ENCODE measurements around the gene IL32.

Gene IL32

GRCh38 chr16:3094289-3095027 is 29.0 kb downstream of the IL32 start:
- DNase-seq, result peak in 2 of 3 experiments; percentile 13 to 68

GRCh38 chr16:3095869-3096268 is 30.4 kb downstream of the IL32 start:
- DNase-seq, result no peak

GRCh38 chr16:3096362-3096761 is 30.9 kb downstream of the IL32 start:
- no peak for DNase-seq

DNA sequence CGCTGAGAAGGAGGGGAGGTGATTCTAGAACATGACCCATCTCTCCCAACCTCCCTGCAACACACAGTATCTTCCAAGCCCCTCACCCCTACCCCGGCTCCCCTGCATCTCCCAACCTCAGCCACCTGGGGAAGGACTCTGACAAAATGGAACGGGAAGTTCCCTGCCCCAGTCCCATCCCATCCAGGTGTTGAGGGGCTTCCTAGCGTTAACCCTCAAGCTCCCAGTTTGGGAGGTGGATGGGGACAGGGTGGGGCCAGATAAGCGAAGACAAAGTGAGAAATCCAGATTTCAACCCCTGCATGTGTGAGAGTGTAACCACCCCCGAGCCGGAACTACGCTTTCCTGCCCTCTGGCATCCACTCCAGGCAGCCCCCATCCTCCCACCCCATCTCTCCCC is 31.8 kb downstream of the IL32 start:
- no peak for DNase-seq

DNA sequence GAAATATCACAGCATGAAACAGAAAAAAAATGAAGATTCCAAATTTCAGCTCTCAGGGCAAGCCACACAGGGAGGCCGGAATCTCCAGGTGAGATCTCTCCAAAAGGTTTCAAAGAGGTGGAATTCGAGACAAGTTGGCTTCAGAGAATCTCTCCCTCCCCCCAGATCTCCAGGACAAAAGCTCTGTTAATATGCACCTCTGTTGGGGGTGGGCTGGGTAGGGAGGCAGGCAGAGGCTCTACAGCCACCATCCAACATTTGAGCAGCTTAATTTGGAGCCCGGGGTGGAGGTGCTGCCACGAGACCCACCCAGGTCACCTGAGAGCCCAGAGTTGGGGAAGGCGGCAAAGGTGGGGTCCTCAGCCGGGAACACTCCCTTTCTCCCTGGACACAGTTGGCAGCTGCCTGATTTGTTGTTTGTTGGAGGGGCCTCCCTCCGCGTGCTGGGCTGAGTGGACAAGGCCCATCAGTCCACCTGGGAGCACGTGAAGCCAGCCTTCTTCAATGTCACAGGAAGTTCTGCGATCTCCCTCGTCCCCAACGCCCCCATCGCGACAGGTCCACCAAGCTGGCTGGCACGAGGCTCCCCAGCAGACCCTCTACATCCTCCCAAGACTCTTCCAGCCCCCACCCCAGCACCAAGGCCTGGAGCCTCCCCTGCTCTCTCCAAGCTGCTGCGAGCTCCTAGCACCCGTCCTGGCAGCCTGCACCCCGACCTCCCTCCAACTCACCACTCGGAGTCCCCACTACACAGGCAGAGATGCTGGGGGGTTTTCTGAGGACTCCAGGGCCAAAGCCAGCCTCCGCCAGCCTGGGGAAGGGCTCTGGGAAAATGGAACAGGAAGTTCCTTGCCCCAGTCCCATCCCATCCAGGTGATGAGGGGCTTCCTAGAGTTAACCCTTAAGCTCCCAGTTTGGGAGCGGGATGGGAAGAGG is 33.3 kb downstream of the IL32 start, which contains the start of gene ZSCAN10:
ZSCAN10 (minus strand) TSS at position 836 of the 936 bp plus-strand sequence. CDS start 6,357 bp downstream, outside the sequence.
- no peak for DNase-seq

DNA sequence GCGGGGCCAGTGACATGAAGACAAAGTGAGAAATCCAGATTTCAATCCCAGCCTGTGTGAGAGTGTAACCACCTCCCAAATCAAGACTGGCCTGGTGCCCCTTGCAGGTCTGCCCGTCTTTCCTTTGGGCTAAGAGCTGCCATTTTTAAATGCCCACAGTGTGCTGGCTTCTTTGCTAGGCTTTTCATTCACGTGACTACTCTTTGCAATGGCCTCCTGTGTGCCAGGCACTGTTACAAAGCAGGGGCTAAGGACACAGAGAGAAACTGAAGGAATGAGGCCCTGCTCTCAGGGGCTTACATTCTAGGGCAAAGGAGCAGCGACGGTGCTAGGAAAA is 33.9 kb downstream of the IL32 start:
- no peak for DNase-seq

GRCh38 chr16:3099732-3100499 is 34.5 kb downstream of the IL32 start:
- DNase-seq, result peak; percentile 88 to 98 (median 91)

DNA sequence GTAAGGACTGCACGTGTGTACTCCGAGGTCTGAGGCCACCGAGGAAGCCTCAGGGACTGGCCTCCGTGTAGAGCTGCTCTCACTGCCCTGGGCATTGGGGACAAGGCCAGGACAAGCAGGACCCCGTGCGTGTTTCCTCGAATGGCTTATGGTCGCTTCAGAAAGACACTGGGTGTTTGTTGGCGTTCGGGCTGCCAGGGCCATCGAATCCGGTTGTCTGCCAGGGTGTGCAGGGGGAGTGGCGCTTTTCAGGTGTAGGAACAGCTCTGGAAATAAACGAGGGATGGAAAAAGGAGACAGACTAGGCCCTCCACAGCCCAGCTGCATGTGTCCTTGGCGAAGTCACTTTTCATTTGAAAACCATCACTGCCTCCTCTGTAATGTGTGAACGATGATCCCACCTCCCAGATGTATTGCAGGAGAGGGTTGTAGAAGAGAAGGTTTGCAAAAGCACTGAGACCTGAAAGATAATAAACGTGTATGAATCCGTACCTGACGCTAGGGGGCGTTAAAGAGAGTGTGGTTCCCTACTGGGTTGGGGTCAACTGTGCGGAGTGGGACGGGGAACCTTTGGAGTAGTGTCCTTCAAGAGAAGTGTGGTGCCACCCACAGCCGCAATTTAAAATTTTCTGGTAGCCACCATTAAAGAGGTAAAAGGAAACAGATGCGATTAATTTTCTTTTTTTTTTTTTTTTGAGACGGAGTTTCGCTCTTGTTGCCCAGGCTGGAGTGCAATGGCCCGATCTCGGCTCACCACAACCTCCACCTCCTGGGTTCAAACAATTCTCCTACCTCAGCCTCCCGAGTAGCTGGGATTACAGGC is 35.8 kb downstream of the IL32 start:
- peak in 1 of 3 experiments; percentile 20 for DNase-seq

- peak in 1 of 3 experiments; percentile 81 for DNase-seq
Measured at GRCh38 chr16:3101841-3102470, 36.5 kb downstream of the IL32 start.

- DNase-seq, result peak; percentile 91 to 99 (median 95)
Measured at GRCh38 chr16:3106205-3106928, 40.9 kb downstream of the IL32 start.

GRCh38 chr16:3112058-3112880 is 46.8 kb downstream of the IL32 start, which contains the start of gene ZNF205:
Gene ZNF205, plus strand, starts transcription at chr16:3112586. Its CDS starts 845 bp downstream, at chr16:3113431.
- DNase-seq, result peak; percentile 83 to 95 (median 91)

DNA sequence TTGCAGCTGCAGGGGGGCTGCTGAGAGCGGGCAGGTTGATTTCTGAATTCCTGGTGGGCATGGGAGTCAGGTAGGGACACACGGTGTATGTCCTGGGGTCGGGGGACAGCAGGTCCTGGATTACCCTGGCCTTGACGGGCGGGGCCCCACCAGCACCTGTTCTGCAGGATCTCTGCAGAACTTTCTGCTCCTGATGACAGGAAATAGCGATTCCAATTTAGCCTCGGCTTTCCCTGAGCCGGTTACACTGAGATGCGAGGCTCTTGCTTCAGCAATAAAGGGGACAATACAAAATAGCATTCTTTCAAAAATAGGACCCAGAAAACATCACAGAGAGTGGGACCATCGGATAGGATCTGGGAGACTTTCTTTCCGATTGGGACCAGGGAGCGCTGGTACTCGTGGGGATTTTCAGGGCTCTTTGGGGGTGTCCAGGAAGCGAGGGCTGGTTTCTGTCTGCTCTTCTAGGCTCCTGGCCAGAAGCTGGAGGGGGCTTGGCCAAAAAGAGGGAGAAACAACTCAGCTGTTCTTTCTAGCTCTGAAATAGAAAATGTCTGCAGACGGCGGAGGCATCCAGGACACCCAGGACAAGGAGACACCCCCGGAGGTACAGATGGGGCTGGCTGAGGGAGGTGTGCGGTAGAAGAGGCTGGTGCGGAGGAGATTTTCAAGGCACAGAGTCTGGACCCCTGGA is 47.6 kb downstream of the IL32 start:
- no peak for DNase-seq

GRCh38 chr16:3113765-3114479 is 48.5 kb downstream of the IL32 start:
- no peak for DNase-seq

GRCh38 chr16:3115003-3115402 is 49.6 kb downstream of the IL32 start:
- no peak for DNase-seq

DNA sequence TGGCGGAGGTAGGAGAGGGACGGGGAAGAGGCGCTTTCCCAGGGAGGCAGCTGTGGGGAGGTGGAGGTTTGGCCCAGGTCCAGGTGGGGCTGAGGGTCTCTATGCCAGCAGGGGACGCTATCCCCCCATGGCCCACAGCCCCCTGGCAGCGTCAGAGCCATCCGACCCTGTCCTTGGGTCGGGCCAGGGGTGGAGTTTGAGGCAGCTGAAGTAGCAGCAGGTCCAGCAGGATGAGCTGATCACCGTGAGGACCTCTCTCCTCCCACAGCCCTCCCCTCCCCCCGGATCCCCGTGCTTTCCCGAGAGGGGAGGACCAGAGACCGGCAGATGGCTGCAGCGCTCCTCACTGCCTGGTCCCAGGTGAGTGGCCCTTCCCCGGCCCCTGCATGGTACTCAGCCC is 50.1 kb downstream of the IL32 start:
- no peak for DNase-seq

DNA sequence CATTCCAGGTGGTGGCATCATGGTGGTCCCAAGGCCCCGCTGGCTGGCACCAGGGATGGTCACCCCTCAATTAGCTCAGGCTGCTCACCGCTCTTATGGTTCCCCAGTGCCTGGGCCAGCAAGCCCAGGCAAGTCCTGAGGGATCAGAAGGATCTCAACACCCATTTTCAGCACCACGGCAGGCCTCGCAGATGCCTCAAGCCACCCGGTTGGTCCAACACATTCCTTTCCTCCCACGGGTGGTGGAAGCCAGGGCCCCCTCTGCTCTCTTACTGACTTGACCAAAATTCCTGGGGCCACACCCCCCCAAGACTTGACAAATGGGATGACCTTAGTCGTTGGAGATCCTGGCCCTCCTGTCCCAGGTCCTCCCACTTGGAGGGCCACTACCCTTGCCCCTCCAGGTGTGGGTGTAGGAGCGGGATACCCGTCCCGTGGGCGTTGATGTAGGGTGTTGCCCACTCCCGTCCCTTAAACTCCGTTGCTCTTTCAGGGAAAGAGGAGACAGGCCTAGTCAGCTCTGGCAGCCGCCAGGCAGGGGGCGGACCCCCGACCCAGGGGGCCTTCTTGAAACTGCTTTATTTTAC is 52.9 kb downstream of the IL32 start:
- no peak for DNase-seq

GRCh38 chr16:3118846-3119245 is 53.4 kb downstream of the IL32 start:
- no peak for DNase-seq
